Measurements from ENCODE around the gene TSSK3.
"Not testable (repeated sequence)": the region's sequence is repeated elsewhere in the genome, so short reads cannot be mapped to it uniquely, and the experiment has no call there.

The TSSK3 gene

DNA sequence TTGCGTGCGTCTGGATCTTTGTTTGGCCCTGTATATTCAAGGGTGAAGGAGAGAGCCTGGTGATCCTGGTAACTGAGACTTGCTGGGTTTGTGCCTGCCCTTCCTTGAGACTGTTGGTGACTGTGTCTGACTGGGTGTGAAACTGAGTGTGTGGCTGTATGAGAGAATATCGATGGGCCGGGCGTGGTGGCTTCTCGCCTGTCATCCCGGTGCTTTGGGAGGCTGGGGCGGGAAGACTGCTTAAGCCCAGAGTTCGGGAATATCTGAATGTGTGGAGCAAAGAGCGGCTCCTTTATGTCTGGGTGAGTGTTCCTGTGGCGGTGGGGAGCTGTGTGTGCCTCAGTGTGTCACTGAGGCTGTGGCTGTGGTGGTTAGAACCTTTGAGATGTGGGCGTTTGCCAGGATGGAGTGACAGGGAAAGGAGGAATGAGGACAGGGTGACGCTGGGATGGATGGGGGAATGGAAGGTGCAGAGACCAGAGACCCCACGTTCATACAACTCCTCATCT lies 23.6 kb upstream of the TSSK3 start:
- no peak for DNase-seq (ENCODE audit: low spot score)

DNA sequence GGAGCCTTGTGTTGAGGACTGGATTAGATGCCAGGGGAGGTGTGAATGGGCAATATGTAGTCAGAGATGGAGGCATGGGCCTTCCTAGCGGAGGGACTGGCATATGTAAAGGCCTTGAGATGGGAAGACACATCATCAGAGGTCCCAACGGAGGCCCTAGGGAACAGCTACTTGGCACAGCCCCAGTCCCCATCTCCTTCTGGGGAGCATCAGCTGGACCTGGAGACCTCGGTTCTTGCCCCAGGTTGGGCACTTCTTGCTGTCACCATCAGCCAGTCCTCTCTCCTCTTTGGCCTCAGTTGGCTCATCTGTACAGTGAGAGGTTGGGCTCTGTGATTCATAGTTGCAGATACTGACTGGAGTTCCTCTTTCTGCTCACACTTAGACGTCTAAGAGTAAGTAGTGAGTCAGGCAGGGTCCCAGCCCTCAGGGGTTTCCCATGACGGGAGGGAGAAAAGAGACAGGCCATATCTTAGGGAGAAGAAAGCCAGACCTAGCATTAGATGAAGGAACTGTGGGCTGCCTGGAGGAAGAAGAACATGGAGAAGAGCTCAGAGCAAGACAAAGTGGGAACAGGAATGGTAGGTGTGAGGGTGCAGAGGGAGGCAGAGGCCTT lies 22.9 kb upstream of the TSSK3 start:
- no peak for DNase-seq (ENCODE audit: low spot score)

DNA sequence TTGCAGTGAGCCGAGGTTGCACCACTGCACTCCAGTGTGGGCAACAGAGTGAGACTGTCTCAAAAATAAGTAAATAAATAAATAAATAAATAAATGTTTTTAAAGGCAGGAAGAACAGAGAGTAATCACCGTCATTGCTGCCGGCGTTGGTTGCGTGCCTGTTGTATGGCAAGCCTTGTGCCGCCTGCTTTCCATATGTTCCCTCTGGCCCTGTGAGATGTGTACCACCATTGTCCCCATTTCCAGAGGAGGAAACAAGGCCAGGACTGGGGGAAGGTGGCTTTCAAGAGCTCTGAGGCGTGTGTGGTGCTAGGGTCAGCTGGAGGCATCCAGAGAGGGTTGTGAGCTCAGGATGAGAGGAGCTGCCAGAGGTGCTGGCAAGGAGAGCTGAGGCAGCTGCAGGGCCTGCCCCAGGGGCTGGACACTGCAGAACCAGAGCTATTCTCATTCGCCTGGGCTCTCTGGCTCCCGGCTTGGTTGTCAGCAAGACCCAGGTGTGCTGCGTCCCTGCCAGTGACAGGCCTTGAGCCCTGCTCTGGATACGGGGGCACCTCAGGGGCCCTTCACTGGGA lies 21.1 kb upstream of the TSSK3 start:
- no peak for DNase-seq (ENCODE audit: low spot score)

DNA sequence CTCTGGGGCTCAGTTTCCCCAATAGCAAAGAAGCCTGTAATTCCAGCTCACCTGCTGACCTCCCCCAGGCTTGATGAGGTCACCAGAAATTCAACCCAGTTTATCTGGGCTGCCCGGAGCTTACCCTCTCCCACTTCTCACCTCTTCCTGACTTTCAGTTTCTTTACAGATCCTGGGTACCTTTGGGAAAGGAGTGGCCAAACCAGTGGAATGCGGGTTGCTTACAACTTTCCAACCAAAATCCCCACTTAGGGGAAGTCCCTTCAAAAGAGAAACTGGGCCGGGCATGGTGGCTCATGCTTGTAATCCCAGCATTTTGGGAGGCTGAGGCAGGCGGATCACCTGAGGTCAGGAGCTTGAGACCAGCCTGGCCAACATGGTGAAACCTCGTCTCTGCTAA lies 20.4 kb upstream of the TSSK3 start:
- DNase-seq (ENCODE audit: low spot score): no peak

DNA sequence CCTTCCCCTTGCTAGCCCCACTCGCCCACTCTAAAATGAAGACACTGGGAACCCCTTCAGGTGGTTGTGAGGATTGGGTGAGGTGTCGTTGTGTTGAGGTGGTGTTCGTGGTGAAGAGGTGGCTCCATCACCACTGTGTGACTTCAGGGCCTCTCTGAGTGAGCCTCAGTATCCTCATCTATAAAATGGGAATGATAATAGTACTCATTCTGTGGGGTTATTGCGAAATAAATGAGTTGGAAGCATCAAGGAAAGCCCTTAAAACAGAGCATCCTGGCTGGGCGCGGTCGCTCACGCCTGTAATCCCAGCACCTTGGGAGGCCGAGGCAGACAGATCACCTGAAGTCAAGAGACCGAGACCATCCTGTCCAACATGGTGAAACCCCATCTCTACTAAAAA lies 19.6 kb upstream of the TSSK3 start:
- no peak for DNase-seq (ENCODE audit: low spot score)

DNA sequence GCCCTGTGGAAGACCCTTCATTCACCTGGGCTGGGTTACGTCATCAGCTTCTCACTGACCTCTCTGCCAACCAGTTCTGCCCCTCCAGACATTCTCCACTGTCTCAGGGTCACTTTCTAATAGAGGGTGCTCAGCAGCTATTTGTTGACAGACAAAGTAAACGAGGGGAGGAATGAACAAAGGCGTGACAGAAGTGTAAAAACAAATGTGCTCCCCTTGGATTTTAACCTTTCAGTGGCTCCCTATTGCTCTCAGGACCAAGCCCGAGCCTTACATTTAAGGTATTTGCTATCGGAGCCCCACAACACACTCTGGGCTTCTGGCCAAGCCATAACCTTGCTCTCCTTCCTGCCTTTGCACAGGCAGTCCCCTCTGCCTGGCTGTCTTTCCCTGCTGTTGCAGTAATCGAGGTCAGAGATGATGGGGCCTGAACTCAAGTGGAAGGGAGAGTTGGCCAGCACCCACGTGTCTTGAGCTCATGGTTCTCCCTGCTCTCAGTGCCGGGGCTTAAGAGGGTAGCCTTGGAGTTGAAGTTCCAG lies 17.0 kb upstream of the TSSK3 start:
- no peak for DNase-seq (ENCODE audit: low spot score)

DNA sequence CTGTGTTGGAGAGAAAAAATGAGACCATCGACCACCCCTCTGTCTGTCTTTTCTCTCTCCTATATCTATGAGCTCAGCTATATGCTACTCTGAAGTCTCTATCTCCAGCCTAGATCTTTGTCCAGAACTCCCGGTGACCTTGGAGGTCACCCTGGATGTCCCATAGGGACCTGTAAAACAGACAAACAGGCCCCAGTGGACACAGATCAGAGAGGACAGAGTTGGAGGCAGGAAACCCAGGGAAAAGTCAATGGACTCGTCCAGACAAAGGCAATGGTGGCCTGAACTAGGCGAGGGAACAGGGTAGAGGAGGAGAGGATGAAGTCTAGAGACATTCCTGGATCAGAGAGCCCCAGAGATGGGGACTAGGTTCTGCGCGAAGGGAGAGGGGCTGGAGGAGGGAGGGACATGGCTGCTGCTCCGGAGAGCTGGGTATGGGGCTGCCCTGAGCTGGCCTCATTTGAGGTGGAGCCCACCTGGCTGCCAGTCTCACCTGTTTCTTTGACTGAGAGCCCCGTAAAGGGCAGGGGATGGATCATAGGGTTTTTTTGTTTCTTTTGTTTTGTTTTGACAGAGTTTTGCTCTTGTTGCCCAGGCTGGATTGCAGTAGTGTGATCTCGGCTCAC lies 15.7 kb upstream of the TSSK3 start:
- DNase-seq (ENCODE audit: low spot score): no peak

DNA sequence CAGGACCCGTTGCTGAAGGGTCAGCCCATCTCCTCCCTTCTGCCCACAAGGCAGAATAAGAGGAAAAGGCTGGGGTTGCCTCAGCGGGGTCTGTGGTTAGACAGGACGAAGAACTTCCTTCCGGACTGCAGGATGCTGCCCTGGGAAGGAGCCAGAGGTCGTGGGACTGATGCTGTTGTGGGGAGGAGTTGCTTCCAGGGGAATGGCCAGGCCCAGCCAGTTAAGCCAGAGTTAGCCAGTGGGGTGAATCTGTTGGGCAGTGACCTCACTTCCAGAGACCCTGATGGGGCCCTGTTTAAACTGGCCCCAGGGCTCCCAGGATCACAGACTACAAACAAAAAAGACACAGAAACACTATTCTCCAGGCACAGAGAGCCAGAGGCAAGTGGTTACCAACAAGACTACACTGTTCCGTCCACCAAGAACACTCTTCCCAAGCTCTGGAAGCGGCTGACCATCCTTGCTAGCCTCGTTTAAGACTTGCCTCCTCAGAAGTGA lies 13.1 kb upstream of the TSSK3 start:
- no peak for DNase-seq (ENCODE audit: low spot score)

DNA sequence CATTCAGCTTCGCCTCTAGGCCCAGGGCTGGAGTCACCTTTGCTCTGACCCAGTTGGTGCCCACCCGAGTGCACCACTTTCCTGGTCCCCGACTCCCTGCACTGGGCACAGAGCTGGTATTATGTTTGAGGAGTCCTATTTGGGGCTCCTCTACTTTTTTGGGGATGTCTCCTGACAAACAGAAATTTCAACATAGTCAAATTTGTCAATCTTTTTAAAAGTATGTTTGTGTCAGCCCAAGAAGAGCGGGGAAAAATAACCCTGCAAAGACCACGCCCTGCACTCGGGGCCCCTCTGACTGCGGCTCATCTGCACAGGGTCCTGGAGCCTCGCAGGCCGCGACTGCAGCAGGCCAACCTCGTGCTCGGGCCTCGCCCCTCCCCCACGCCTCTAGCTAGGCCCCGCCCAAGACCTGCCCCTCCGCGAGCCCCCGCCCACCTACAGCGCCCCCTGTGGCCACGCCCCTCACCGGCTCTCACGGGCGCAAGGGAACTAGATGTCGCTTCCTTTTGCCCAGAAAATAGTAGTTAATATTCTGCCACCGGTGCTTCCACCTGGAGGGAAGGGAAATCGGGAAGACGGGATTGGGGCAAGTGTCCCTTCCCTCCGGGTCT lies 11.4 kb upstream of the TSSK3 start:
- no peak for DNase-seq (ENCODE audit: low spot score)

DNA sequence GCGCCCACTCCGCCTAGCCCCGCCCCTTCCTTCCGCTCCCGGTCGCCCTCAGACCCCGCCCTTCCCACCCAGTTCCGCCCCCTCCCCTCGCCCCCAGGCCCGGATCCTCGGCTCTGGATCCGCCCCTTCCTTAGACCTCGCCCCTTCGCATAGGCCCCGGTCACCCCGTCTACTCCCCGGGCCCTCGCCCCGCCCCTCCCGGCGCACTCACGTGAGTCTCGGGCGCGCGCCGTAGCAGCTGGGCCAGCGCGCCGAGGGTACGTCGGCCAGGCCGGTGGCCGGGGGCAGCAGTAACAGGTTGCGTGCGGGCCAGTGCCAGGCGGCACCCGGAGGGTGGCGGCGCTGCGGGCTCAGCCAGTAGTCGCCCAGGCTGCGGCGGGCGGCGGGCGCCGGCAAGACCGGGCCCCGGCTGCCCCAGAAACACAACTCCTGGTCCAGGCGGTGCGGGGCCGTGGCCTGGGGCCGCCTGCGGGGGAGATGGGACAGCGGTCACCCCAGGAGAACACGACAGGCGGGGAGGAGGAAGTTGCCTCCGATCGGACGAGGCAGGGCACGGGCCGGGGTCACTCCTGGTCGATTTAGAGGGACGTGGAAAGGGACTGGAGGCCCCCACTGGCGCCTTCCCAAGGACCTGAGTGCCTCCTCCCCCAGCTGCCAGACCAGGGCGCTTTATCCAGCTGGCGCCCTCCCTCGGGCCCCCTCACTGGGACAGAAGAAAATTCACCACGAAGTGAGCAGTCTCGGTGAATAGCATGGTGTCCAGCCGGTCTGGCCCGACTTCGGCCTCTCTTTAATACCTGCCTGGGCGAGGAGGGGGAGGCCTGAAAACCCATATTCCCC lies 10.7 kb upstream of the TSSK3 start:
- peak; percentile 91 for DNase-seq (ENCODE audit: low spot score)

DNA sequence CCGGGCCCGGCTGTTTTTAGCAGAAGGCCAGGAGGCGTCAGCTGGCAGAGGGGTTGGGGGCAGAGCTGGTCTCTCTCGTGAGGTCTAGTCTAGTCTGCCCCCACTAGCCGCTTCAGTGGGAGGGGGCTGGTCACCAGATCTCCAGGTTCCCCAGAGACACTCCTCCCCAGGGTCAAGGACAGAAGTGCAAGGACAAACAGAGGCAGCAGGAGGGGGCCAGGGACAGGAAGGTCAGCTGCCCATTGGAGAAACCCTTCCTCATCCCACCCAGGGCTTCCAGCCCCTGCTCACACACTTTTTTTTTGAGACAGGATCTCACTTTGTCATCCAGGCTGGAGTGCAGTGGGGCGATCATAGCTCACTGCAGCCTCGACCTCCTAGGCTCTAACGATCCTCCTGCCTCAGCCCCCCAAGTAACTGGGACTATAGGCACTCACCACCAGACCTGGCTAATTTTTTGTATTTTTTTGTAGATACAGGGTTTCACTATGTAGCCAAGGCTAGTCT lies 10.0 kb upstream of the TSSK3 start:
- DNase-seq (ENCODE audit: low spot score): no peak

DNA sequence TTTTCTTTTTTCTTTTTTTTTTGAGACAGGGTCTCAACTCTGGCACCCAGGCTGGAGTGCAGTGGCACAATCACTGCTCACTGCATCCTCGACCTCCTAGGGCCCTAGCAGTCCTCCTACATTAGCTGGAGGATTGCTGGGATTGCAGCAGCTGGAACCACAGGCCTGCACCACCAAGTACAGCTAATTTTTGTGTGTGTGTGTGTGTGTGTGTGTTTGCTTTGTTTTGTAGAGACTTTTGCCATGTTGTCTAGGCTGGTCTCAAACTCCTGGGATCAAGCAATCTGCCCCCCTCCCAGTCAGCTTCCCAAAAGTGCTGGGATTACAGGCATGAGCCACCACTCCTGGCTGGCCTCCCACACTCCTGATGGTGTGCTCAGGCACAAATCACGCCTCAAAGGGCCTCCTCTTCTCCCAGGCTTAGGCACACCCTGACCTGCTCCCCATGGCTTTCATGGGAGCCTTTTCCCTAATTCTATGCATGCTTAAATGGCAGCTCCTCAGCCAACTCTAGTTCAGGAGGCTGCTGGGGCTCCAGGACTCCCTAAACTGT lies 9.4 kb upstream of the TSSK3 start:
- DNase-seq (ENCODE audit: low spot score): no peak

DNA sequence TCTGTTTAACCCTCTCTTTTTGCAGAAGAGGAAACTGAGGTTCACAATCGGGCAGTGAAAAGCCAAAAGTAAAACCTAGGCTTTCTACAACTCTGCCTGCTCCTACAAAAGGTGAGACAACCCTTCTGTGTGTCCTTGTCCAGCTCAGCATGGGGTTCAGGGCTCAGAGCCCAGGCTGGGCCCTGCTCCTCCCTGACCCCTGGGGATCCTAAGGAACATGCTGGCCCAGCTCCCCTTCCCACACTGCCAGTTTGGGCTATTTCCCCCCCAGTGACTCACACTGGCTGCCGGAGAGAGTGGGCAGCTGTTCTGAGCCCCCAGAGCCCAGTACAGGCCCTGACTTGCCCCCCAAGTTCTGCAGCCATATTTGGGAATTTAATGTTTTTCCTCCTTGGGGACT lies 8.9 kb upstream of the TSSK3 start:
- no peak for DNase-seq (ENCODE audit: low spot score)

DNA sequence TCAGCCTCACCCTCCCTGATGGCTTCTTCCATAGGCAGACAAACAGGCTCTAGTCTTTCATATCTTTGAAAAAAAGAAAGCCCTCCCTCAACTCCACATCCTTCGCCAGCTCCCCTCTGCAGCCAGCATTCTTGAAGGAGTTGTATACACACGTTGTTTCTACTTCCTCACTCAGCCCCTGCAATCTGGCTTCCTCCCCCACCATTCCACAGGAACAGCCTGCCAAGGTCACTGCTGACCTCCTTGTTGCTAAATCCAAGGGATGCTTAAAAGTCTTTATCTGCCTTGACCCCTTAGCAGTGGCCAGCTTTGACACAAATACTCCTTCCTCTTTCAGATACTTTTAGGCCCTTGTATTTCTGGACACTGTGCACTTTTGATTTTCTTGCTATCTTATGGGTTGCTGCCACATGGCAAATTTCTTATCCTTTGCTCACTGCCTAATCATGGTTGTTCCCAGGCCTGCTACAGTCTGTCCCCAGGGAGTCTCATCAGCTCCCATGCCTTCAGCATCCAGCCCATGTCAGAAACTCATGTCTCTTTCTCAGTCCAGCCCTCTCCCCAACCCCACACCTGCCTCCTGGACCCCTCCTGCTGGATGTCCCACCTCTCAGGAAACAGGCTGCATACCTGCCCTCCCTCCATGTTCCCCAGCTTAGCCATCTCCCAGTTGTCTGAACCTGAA lies 8.3 kb upstream of the TSSK3 start:
- no peak for DNase-seq (ENCODE audit: low spot score)

DNA sequence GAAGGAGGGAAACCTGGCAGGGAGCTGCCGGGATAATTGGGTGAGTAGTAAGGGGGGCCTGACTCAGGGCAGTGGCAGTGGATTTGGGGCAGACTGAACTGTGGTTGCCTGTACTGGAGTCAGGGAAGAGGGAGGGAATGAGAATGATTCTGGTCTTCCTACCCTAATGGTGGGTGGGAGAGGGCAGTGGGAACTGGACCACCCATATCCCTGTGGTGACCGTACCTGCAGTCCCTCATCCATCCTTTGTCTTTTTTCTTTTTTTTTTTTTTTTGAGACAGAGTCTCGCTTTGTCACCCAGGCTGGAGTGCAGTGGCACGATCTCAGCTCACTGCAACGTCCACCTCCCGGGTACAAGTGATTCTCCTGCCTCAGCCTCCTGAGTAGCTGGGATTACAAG lies 6.6 kb upstream of the TSSK3 start:
- DNase-seq (ENCODE audit: low spot score): not testable (repeated sequence)

DNA sequence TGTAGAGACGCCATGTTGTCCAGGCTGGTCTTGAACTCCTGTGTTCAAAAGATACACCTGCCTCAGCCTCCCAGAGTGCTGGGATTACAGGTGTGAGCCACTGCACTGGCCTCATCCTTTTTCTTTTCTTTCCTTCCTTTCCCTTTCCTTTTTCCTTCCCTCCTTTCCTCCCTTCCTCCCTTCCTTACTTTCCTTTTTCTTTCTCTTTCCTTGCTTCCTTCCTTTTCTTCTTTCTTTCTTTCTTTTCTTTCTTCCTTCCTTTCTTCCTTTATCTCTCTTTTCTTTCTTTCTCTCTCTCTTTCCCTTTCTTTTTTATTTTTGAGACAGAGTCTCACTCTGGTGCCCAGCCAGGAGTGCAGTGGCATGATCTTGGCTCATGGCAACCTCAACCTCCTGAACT lies 5.9 kb upstream of the TSSK3 start:
- no peak for DNase-seq (ENCODE audit: low spot score)

DNA sequence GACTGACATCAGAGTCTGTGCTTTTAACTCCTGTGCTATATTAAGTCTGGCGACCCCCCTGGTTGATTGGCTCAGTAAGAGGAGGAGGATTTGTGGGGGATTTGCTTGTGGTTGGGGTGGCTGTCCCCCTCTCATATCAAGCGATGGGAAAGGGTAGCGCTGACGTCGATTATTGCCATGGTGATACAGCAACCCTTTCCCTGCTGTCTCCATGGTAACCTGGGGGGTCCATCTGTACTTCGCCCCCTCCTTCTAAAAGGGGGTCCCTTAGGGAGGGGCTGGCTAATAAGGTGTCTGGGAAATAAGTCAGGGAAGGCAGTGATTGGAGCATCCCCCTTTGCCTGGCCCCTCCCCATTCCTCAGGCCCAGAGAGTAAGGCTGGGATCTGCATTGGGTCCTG lies 4.7 kb upstream of the TSSK3 start:
- no peak for DNase-seq (ENCODE audit: low spot score)

DNA sequence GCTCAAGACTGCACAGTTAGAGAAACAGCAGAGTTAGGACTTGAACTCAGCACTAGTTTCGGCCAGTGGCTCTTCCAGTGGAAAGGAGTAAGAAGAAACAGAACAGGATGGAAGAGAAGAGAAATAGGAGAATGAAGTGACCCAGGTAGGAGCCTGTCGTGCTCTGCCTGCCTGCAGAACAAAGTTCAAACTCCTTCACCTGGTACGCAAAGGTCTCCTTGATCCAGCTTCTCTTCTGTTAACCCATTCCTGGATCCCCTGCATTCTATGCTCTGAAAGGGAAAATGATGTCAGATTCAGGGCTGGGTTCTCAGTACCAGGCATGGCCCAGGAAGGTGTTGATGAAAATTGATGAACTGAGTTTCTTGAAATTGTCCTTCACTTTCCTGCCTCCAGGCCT lies 3.9 kb upstream of the TSSK3 start:
- DNase-seq (ENCODE audit: low spot score): no peak

DNA sequence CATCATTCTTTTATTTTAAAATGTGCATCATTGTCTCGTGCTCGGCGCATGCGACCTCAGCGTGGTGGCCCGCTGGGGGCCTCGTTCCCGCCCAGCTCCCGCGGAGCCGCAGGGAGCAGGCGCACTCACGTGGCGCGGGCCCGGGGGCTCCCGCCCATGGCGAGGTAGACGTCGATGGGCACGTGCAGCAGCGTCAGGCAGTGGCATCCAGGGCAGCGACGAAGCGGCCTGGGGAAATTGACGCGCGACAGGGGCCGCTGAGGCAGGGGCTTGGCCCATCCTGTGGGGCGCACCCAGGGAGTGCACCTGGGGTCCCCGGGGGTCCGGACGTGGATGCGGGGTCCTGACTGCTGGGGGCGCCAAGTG lies 1.0 kb upstream of the TSSK3 start:
- DNase-seq (ENCODE audit: low spot score): no peak

DNA sequence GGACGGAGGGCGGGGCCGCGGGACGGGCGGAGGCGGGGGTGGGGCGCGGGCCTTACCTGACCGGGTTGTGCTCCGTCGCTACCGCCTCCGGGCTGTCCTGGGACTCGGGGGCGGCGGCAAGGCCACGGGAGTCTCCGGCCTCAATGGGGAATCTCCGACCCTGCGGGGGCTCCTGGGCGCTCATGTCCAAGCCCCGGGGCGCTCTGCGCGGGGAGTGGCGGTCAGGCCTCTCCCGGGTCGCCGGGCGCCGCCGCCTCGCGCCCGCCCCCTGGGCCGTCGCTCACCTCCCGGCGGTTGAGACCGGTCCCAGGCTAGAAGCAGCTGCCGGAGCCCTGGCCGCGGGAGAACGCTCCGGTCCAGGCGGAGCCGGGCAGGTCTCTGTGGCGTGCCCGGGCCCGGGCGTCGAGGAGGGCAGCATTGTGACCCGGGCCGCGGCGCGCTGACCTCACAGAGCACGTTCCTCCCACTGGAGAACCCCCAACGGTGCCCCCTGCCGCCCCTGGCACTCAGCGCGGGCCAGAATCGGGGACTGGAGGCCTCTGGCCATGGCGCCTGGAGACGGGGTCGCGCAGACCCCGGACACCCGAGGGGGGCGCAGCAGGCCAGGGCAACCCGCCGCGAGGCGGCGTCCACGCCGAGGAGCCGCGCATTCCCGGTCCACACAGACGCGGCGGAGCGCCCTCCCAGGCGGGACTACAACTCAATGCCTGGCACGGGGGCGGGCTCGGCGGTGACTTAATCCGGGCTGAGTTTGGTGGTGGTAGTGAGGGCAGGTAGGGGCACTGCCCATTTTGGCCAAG lies 465 bp upstream of the TSSK3 start:
- DNase-seq (ENCODE audit: low spot score): peak; percentile 54
